ENCODE data around the gene CISH.

DNA sequence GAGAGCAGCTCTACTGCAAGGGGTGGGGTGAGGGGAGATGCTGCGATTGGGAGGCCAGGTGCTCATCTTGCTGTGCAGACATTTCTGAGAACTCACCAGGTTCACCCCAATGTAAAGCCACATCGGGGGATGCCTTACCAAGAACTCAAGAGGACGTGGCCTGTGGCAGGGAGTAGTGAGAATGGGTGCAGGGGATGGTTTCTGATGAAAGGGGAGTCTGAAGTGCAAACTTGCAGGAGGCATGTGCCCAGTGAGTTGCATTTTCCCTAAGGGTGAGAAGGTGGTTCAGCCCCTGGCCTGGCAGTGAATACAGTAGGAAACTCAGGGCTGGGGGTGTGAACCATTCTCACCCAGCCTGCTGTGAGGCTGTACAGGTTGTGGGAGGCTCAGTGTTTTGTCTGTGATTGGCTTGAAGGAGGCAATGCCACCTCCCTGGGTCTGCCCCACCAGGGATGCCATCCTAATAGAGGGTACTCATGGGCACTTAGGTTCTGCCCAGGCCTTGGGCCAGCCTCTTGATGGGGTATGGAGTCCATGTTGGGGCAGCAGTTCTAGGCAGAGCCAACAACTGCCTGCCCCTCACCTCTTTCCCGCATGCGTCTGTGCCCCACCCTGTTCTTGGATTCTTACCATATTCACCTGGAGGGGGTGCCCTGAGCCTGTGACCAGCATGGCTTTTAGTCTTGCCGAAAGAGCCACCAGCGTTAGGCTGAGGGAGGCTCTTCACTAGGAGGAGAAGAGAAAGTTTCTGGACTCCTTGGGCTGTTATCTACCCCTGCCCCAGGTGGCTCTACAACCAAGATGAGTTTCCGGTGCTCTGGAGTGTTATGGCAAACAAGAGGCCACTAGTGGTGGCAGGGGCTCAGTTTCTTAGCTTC lies 37.8 kb downstream of the CISH start:
- TF ChIP-seq, protein P1, sequence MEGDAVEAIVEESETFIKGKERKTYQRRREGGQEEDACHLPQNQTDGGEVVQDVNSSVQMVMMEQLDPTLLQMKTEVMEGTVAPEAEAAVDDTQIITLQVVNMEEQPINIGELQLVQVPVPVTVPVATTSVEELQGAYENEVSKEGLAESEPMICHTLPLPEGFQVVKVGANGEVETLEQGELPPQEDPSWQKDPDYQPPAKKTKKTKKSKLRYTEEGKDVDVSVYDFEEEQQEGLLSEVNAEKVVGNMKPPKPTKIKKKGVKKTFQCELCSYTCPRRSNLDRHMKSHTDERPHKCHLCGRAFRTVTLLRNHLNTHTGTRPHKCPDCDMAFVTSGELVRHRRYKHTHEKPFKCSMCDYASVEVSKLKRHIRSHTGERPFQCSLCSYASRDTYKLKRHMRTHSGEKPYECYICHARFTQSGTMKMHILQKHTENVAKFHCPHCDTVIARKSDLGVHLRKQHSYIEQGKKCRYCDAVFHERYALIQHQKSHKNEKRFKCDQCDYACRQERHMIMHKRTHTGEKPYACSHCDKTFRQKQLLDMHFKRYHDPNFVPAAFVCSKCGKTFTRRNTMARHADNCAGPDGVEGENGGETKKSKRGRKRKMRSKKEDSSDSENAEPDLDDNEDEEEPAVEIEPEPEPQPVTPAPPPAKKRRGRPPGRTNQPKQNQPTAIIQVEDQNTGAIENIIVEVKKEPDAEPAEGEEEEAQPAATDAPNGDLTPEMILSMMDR (IDR thresholded peaks at IDR 0.05), result no peak
- no peak for TF ChIP-seq POLR2A (IDR thresholded peaks at IDR 0.05)

Measured in testis (tissue), 2 donors.